Fibroblast of lung (primary cell): ENCODE results near the gene MORN3.
"Not testable (repeated sequence)": the region's sequence is repeated elsewhere in the genome, so short reads cannot be mapped to it uniquely, and the experiment has no call there.

ENCODE experiments used
- CTCF ChIP-seq, 2 donors: IDR thresholded peaks in 1 of 2; conservative IDR thresholded peaks in 1 of 2; 1 replicate in 1 of 2; 2 replicates in 1 of 2; pipeline ENCODE4 v1.5.1; 2011 to 2012; ENCODE audit warnings: low read length in 2 of 2, control low read depth in 1 of 2, inconsistent platforms in 1 of 2, low read depth in 1 of 2, mild to moderate bottlenecking in 1 of 2
- EZH2 ChIP-seq: IDR thresholded peaks from 2 replicates; pipeline ENCODE4 v1.5.1; 2012; ENCODE audit warnings: low read length, control low read depth, mild to moderate bottlenecking; ENCODE audit errors: missing control alignments

- TF ChIP-seq CTCF (conservative IDR thresholded peaks at IDR 0.05 in 1 of 2, IDR thresholded peaks at IDR 0.05 in 1 of 2; ENCODE audit: low read depth in 1 of 2, low read length in 2 of 2); EZH2: not testable (repeated sequence)
These were observed 2.6 kb downstream of the MORN3 start for GRCh38 chr12:121666829-121667228.
